ACC112 (cell line): ENCODE data around the gene MCC.

Source experiments
- H2AFZ ChIP-seq: fragments of 200-600 bp; sonication (generic); one replicate; pipeline ENCODE4 v1.6.0; 2017; ENCODE audit warnings: antibody characterized with exemption, low read length; ENCODE audit not compliant: unreplicated experiment
- H3K27ac ChIP-seq: fragments of 200-600 bp; sonication (generic); 2 replicates; pipeline ENCODE4 v1.5.1; 2014; ENCODE audit warnings: low read depth, mild to moderate bottlenecking, antibody characterized with exemption, low read length, moderate library complexity
- H3K27me3 ChIP-seq: fragments of 200-600 bp; sonication (generic); 2 replicates; pipeline ENCODE4 v1.6.1; 2014; ENCODE audit warnings: mild to moderate bottlenecking, antibody characterized with exemption, low read length, moderate library complexity, mixed read lengths; ENCODE audit not compliant: insufficient read depth
- H3K36me3 ChIP-seq: fragments of 200-600 bp; sonication (generic); 2 replicates; pipeline ENCODE4 v1.6.1; 2016; ENCODE audit warnings: mild to moderate bottlenecking, antibody characterized with exemption, low read length, moderate library complexity, mixed read lengths; ENCODE audit not compliant: insufficient read depth
- H3K4me1 ChIP-seq: fragments of 200-600 bp; sonication (generic); one replicate; pipeline ENCODE4 v1.6.1; 2016; ENCODE audit warnings: low read length, mixed read lengths; ENCODE audit not compliant: insufficient read depth, unreplicated experiment, control insufficient read depth
- H3K4me3 ChIP-seq: fragments of 200-600 bp; sonication (generic); 2 replicates; pipeline ENCODE4 v1.5.1; 2014; ENCODE audit warnings: mild to moderate bottlenecking, low read depth, low read length
- H3K79me2 ChIP-seq: fragments of 200-600 bp; sonication (generic); one replicate; pipeline ENCODE4 v1.6.0; 2016; ENCODE audit warnings: low read length; ENCODE audit not compliant: control insufficient read depth, unreplicated experiment, insufficient read depth

Gene MCC

DNA sequence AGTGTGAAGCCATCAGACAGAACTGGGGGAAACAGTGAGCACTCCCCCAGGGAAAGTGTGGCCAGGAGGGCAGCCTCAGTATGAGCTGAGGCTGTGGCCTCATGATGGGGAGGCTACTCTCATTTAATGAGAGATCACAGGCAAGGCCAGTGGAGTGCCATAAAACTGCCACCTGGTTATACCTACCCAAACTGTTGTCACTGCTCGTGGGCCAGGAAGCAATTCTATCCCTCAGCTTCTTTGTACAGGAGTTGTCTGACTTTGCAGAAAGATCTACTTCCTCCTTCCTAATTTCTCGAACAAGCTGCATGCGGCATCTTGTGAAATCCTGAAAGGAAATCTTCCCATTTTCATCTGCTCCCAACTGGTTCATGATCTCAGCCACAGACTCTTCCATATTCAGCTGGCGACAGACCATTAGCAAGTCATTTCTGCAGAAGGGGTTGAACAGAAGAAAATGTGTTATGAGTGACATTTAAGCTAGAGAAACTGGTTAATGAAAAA is 103.4 kb downstream of the MCC start:
- Histone ChIP-seq H3K36me3 (no peaks in the 10 kb centered on the region), H3K79me2 (no peaks in the 10 kb centered on the region), H2AFZ (no peak overlapping the region)

DNA sequence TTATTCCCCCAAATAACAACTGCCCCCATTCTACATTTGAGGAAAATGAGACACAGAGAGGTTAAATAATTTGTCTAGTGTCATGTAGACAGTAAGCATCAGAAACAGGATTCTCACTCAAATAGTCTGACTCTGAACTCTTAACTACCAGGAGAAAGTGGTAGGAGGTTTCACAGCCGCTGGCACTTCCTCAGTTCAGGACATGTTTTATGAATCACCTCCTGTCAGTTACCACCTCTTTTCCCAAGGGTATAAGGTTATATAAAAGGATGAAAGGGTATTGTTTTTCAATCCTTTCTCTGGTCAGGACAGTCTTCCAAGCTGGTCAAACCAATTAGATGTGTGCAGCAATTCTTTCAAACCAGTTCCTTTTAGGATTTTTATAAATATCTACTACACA is 105.5 kb downstream of the MCC start:
- H3K79me2 ChIP-seq, result no peaks in the 10 kb centered on the region
- H3K27ac ChIP-seq, result no peak overlapping the region
- H3K27me3 ChIP-seq, result no peaks in the 10 kb centered on the region
- H2AFZ ChIP-seq, result no peak overlapping the region
- H3K36me3 ChIP-seq, result no peaks in the 10 kb centered on the region
- no peak overlapping the region for H3K4me3 ChIP-seq
- peaks cover 8% of the 10 kb centered on the region for H3K4me1 ChIP-seq

More for the DNA sequence above, 103.4 kb downstream of the MCC start:
- Histone ChIP-seq H3K27ac (no peak overlapping the region), H3K4me1 (peaks cover 8% of the 10 kb centered on the region), H3K4me3 (no peak overlapping the region), H3K27me3 (no peaks in the 10 kb centered on the region)

- no peak overlapping the region for H3K27ac ChIP-seq
- no peaks in the 10 kb centered on the region for H3K79me2 ChIP-seq
- H2AFZ ChIP-seq, result no peak overlapping the region
- H3K27me3 ChIP-seq, result no peaks in the 10 kb centered on the region
- peaks cover 8% of the 10 kb centered on the region for H3K4me1 ChIP-seq
- no peak overlapping the region for H3K4me3 ChIP-seq
- no peaks in the 10 kb centered on the region for H3K36me3 ChIP-seq
These were observed 106.5 kb downstream of the MCC start for GRCh38 chr5:113381791-113382190.

DNA sequence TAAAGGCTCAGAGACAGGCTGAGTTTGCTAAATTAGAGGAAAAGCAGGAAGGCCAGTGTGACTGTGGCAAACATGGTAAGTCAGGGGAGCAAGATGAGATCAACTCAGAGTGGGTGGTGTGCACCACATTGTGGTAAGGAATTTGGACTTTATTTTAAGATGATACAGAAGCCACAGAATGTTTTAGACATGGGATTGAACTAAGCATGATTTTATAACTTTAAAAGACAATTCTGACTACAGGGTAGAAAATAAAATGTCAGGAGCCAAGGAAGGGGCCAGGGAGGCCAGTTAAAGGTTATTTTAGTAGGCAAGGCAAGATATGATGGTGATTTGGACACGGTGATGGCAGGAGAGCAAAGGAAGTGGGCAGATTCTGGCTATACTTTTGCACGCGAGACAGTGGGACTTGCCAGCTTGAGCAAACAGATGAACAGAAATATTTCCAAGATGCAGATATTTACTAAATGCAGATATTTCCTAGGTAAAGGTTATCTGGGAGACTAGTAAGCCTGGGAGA is 107.4 kb downstream of the MCC start:
- H3K27ac ChIP-seq, result no peak overlapping the region
- no peak overlapping the region for H2AFZ ChIP-seq
- H3K79me2 ChIP-seq, result no peaks in the 10 kb centered on the region
- no peak overlapping the region for H3K4me3 ChIP-seq
- peaks cover 8% of the 10 kb centered on the region for H3K4me1 ChIP-seq
- H3K36me3 ChIP-seq, result no peaks in the 10 kb centered on the region
- no peaks in the 10 kb centered on the region for H3K27me3 ChIP-seq

GRCh38 chr5:113379936-113380806 is 108.1 kb downstream of the MCC start:
- Histone ChIP-seq H3K27me3 (no peaks in the 10 kb centered on the region), H3K36me3 (no peaks in the 10 kb centered on the region), H3K4me3 (no peak overlapping the region), H2AFZ (no peak overlapping the region), H3K27ac (no peak overlapping the region), H3K79me2 (no peaks in the 10 kb centered on the region), H3K4me1 (peaks cover 8% of the 10 kb centered on the region)

DNA sequence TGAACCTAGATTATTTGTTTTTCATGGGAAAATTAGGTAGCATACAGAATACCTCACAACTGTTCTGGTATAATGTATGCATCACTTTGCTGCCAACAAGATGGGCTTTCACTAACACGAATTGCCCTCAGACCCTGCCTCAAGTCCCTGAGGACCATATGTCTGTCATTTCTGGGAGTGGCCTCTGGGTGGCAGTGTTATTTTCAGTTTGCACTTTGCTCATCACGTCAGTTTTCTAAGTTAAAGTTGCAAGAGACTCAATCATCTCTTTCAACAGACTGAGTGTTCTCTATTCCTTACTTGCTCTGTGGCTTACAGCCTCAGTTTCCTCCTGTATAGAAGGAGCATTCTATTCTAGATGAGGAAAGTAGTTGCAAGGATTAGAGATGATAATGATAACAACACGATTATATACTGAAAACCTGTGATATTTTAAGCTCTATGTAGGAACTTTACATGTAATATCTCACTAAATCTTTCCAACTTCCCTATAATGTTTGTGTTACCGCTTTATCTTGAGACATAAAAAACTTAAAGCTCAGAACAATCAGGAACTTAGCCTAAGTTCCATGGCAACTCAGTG is 109.2 kb downstream of the MCC start:
- no peak overlapping the region for H2AFZ ChIP-seq
- H3K4me1 ChIP-seq, result peaks cover 8% of the 10 kb centered on the region
- H3K27me3 ChIP-seq, result no peaks in the 10 kb centered on the region
- H3K4me3 ChIP-seq, result no peak overlapping the region
- H3K27ac ChIP-seq, result no peak overlapping the region
- no peaks in the 10 kb centered on the region for H3K36me3 ChIP-seq
- no peaks in the 10 kb centered on the region for H3K79me2 ChIP-seq

GRCh38 chr5:113378514-113378913 is 109.7 kb downstream of the MCC start:
- H3K4me1 ChIP-seq, result peaks cover 8% of the 10 kb centered on the region
- H3K36me3 ChIP-seq, result no peaks in the 10 kb centered on the region
- no peaks in the 10 kb centered on the region for H3K79me2 ChIP-seq
- H3K27me3 ChIP-seq, result no peaks in the 10 kb centered on the region
- no peak overlapping the region for H3K27ac ChIP-seq
- H3K4me3 ChIP-seq, result no peak overlapping the region
- no peak overlapping the region for H2AFZ ChIP-seq

- H3K36me3 ChIP-seq, result no peaks in the 10 kb centered on the region
- H3K4me3 ChIP-seq, result no peak overlapping the region
- no peaks in the 10 kb centered on the region for H3K79me2 ChIP-seq
- H3K27ac ChIP-seq, result no peak overlapping the region
- no peak overlapping the region for H2AFZ ChIP-seq
- H3K4me1 ChIP-seq, result peaks cover 7% of the 10 kb centered on the region
- H3K27me3 ChIP-seq, result no peaks in the 10 kb centered on the region
These were observed 110.2 kb downstream of the MCC start for GRCh38 chr5:113378081-113378480.

- H3K79me2 ChIP-seq, result no peaks in the 10 kb centered on the region
- H3K36me3 ChIP-seq, result no peaks in the 10 kb centered on the region
- H2AFZ ChIP-seq, result no peak overlapping the region
- H3K4me1 ChIP-seq, result no peaks in the 10 kb centered on the region
- H3K27me3 ChIP-seq, result no peaks in the 10 kb centered on the region
- no peak overlapping the region for H3K4me3 ChIP-seq
- no peak overlapping the region for H3K27ac ChIP-seq
These were observed 111.6 kb downstream of the MCC start for GRCh38 chr5:113376640-113377039.

DNA sequence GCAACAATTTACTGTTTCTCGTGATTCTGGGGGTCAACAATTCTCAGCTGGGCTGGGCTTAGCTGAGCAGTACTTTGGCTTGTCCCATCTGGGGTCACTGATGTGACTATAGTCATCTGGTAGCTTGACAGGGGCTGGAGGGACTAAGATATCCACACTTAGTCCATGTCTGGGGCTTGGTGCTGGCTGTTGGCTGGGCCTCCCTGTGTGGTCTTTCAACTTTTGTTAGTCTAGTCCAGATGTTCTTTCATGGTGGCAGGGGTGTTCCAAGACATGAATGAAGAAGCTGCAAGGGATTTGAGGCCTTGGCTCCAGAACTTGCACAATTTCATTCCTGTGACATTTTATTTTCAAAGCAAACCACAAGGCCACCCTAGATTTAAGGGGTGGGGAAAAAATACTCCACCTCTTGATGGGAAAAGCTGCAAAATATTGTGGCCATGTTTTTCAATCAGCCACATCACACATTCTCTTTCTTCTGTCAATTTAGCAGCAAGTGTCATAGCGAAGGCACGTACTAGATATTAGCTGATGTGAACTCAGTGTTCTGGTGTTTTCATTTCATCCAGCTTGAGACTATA is 112.7 kb downstream of the MCC start:
- no peaks in the 10 kb centered on the region for H3K79me2 ChIP-seq
- no peak overlapping the region for H3K4me3 ChIP-seq
- H3K27ac ChIP-seq, result no peak overlapping the region
- no peaks in the 10 kb centered on the region for H3K4me1 ChIP-seq
- H2AFZ ChIP-seq, result no peak overlapping the region
- no peaks in the 10 kb centered on the region for H3K27me3 ChIP-seq
- no peaks in the 10 kb centered on the region for H3K36me3 ChIP-seq
